K562 (cell line): ENCODE results near the gene NUFIP2. TPM values are rescaled to one million over a fixed set of nuclear protein-coding genes. Genes with fewer than 3 reads are reported as not detected.
A peak's percentile ranks its signal among the peaks of the same experiment; 100 is the strongest.

ENCODE experiments used
- BCL6 ChIP-seq: fragments of 250-450 bp; sonication (Bioruptor Pico); IDR thresholded peaks from 2 replicates; pipeline ENCODE4 v1.4.0; 2020
- C11orf30 ChIP-seq: fragments of 450-650 bp; IDR thresholded peaks from 2 replicates; pipeline ENCODE4 v1.6.1; 2016; ENCODE audit warnings: low read depth, mild to moderate bottlenecking
- CTCF ChIP-seq, 3 experiments: IDR thresholded peaks in 2 of 3; conservative IDR thresholded peaks in 1 of 3; 2 replicates each; pipeline ENCODE4 v1.5.1; 2011 to 2012; ENCODE audit warnings: low read length in 3 of 3, mild to moderate bottlenecking in 3 of 3, control low read depth in 2 of 3, improper control_type of control experiment in 1 of 3, inconsistent platforms in 1 of 3, low read depth in 1 of 3, mixed read lengths in 1 of 3, moderate library complexity in 1 of 3; ENCODE audit not compliant: insufficient read depth in 2 of 3
- FOXJ3 ChIP-seq: sonication (generic); formaldehyde crosslinking; IDR thresholded peaks from 2 replicates; pipeline ENCODE4 v1.4.0; 2020; ENCODE audit warnings: mild to moderate bottlenecking, missing genetic modification reagents
- GTF2B ChIP-seq: IDR thresholded peaks from 2 replicates; pipeline ENCODE4 v1.6.1; 2011; ENCODE audit not compliant: insufficient read length; ENCODE audit errors: extremely low read depth
- HDAC3 ChIP-seq: fragments of 450-650 bp; IDR thresholded peaks from 2 replicates; pipeline ENCODE4 v1.6.1; 2018; ENCODE audit warnings: borderline replicate concordance, mild to moderate bottlenecking, moderate library complexity; ENCODE audit not compliant: partially characterized antibody
- MITF ChIP-seq: IDR thresholded peaks from 2 replicates; pipeline ENCODE4 v1.6.1; 2014; ENCODE audit warnings: antibody characterized with exemption
- MYNN ChIP-seq, 2 experiments: sonication (generic); formaldehyde crosslinking in 1 of 2; IDR thresholded peaks; 2 replicates each; pipeline versions ENCODE4 v1.5.0 to v1.6.1; 2016 to 2020; ENCODE audit warnings: antibody characterized with exemption in 1 of 2, missing genetic modification reagents in 1 of 2
- RCOR1 ChIP-seq, 2 experiments: IDR thresholded peaks; 2 replicates each; pipeline ENCODE4 v1.6.1; 2012; ENCODE audit warnings: low read depth in 2 of 2, low read length in 2 of 2, borderline replicate concordance in 1 of 2, improper control_type of control experiment in 1 of 2
- RFX7 ChIP-seq: fragments of 250-450 bp; sonication (Bioruptor Pico); IDR thresholded peaks from 2 replicates; pipeline ENCODE4 v1.5.1; 2021; ENCODE audit warnings: mild to moderate bottlenecking
- TBP ChIP-seq: optimal IDR thresholded peaks from 2 replicates; pipeline ENCODE3; 2011; ENCODE audit warnings: low read depth, low read length, improper control_type of control experiment
- THRB ChIP-seq: fragments of 450-650 bp; formaldehyde crosslinking; conservative IDR thresholded peaks from 2 replicates; pipeline ENCODE4 v1.4.0; 2022; ENCODE audit warnings: mild to moderate bottlenecking, missing genetic modification characterization
- TRIM25 ChIP-seq: fragments of 450-650 bp; IDR thresholded peaks from 2 replicates; pipeline ENCODE4 v1.7.0; 2016; ENCODE audit warnings: borderline replicate concordance
- TSHZ1 ChIP-seq: fragments of 250-450 bp; sonication (Bioruptor Pico); IDR thresholded peaks from 2 replicates; pipeline ENCODE4 v1.4.0; 2020; ENCODE audit warnings: mild to moderate bottlenecking, moderate library complexity
- ZNF224 ChIP-seq: sonication (generic); formaldehyde crosslinking; IDR thresholded peaks from 2 replicates; pipeline ENCODE4 v1.8.0; 2022; ENCODE audit warnings: mild to moderate bottlenecking, missing genetic modification reagents
- ZNF282 ChIP-seq: sonication (generic); formaldehyde crosslinking; IDR thresholded peaks from 2 replicates; pipeline ENCODE4 v1.8.1; 2023; ENCODE audit warnings: missing genetic modification reagents
- polyA plus RNA-seq, 8 experiments: library from polyadenylated mRNA; depleted of rRNA in 4 of 8; stranded (reverse) in 5 of 8; unstranded in 3 of 8; fragments of >200 nt; fragmentation: Nextera tagmentation in 2 of 8; fragmentation: Illumina TruSeq in 1 of 8; extraction: Ambion mirVana in 2 of 8; extraction: Trizol in 1 of 8; gene quantifications; 2 replicates each; pipeline versions ENCODE4 v1.2.1 to v1.2.3, GENCODE V29; 2011 to 2014; ENCODE audit warnings: inconsistent platforms in 1 of 8, missing spikeins in 1 of 8
- total RNA-seq, 7 experiments: library from RNA; depleted of rRNA in 6 of 7; stranded (reverse); fragments of >200 nt in 6 of 7; fragmentation: Illumina TruSeq in 2 of 7; extraction: Trizol in 2 of 7; gene quantifications; 2 replicates each; pipeline versions ENCODE4 v1.2.1 to v1.2.3, GENCODE V29; 2011 to 2021; ENCODE audit warnings: low replicate concordance in 1 of 7

The NUFIP2 gene
- total and polyA plus RNA-seq, 9 of the 15 experiments (the other 6 are each of a cell fraction or from before 2014, with no cell fraction given), result 4.9 to 40.7 (median 18.5) TPM

GRCh38 chr17:29293890-29294579, at the start of gene NUFIP2 (continued):
- TF ChIP-seq TBP (peak; percentile 99), ZNF224 (no peak), GTF2B (peak; percentile 89), CTCF (IDR thresholded peaks at IDR 0.05 in 2 of 3, conservative IDR thresholded peaks at IDR 0.05 in 1 of 3; ENCODE audit: insufficient read depth in 2 of 3, low read depth in 1 of 3, low read length in 3 of 3) (peak in 1 of 3 experiments; percentile 28; a peak in 2 of 6 replicates), ZNF282 (no peak), HDAC3 (no peak), THRB (CRISPR knock-in tag) (peak; percentile 92), C11orf30 (peak; percentile 70; the same call in 1 of the 2 replicates), BCL6 (no peak), TSHZ1 (CRISPR knock-in tag) (no peak), MITF (no peak), MYNN (IDR thresholded peaks at IDR 0.05) (peak; percentile 58; the same call in 1 of the 2 replicates), MYNN (CRISPR knock-in tag; IDR thresholded peaks at IDR 0.05) (no peak), TRIM25 (no peak; the same call in 1 of the 2 replicates), FOXJ3 (CRISPR knock-in tag) (no peak), RFX7 (CRISPR knock-in tag) (no peak), RCOR1 (IDR thresholded peaks at IDR 0.05; ENCODE audit: borderline replicate concordance in 1 of 2, low read depth in 2 of 2, low read length in 2 of 2) (peak in 1 of 2 experiments; percentile 48; a peak in 1 of 4 replicates)
